ENCODE measurements around the gene PLCH1.

- TF ChIP-seq EZH2 (IDR thresholded peaks at IDR 0.05) (no peak), POLR2AphosphoS5 (IDR thresholded peaks at IDR 0.05; ENCODE audit: borderline replicate concordance, low read depth, low read length) (no peak), FOXP2 (optimal IDR thresholded peaks at IDR 0.05; ENCODE audit: control extremely low read depth, extremely low read length, insufficient read depth) (no peak)
Observed at GRCh38 chr3:155494332-155494731, 250.5 kb downstream of the PLCH1 start.
